Endometrium (tissue), 2 donors: ENCODE results near the gene TRAM2.

Experiments used
- FAIRE-seq: peaks from 2 replicates; lab custom pipeline; 2012; peaks lifted over from hg19 to GRCh38; lab: Jason Lieb, UNC
- donor health status: control.
- donor health status: control.

Gene TRAM2

GRCh38 chr6:52577022-52577777, at the start of gene TRAM2:
TSS of gene TRAM2 (minus strand) at chr6:52577060. CDS start at chr6:52576915, 145 bp downstream.
- FAIRE-seq: no peak

GRCh38 chr6:52622810-52623209, 46.0 kb upstream of the TRAM2 start:
- no peak for FAIRE-seq

GRCh38 chr6:52621631-52622030, 44.8 kb upstream of the TRAM2 start:
- FAIRE-seq: no peak

GRCh38 chr6:52620906-52621190, 44.0 kb upstream of the TRAM2 start:
- FAIRE-seq: no peak

GRCh38 chr6:52620055-52620905, 43.4 kb upstream of the TRAM2 start:
- no peak for FAIRE-seq

- no peak for FAIRE-seq
These were observed 40.2 kb upstream of the TRAM2 start for GRCh38 chr6:52617087-52617486.

- no peak for FAIRE-seq
These were observed 39.3 kb upstream of the TRAM2 start for GRCh38 chr6:52616059-52616690.

- no peak for FAIRE-seq
These were observed 35.6 kb upstream of the TRAM2 start for GRCh38 chr6:52612336-52613054.

- FAIRE-seq: no peak
These were observed 35.0 kb upstream of the TRAM2 start for GRCh38 chr6:52611833-52612232.

GRCh38 chr6:52610745-52611355, 34.0 kb upstream of the TRAM2 start:
- no peak for FAIRE-seq

- FAIRE-seq: no peak
These were observed 33.2 kb upstream of the TRAM2 start for GRCh38 chr6:52610011-52610410.

- FAIRE-seq: no peak
These were observed 28.8 kb upstream of the TRAM2 start for GRCh38 chr6:52605610-52606185.

- FAIRE-seq: no peak
These were observed 26.3 kb upstream of the TRAM2 start for GRCh38 chr6:52603000-52603795.

- no peak for FAIRE-seq
These were observed 21.9 kb upstream of the TRAM2 start for GRCh38 chr6:52598824-52599190.

GRCh38 chr6:52598123-52598823, 21.4 kb upstream of the TRAM2 start:
- no peak for FAIRE-seq

- no peak for FAIRE-seq
These were observed 20.9 kb upstream of the TRAM2 start for GRCh38 chr6:52597738-52598122.

- FAIRE-seq: no peak
These were observed 19.6 kb upstream of the TRAM2 start for GRCh38 chr6:52596371-52597028.

- no peak for FAIRE-seq
These were observed 18.9 kb upstream of the TRAM2 start for GRCh38 chr6:52595796-52596130.

- no peak for FAIRE-seq
These were observed 18.3 kb upstream of the TRAM2 start for GRCh38 chr6:52595000-52595795.
